Left lung (tissue), 10 donors: ENCODE data around the gene KCMF1. TPM values are rescaled to one million over a fixed set of nuclear protein-coding genes. Genes with fewer than 3 reads are reported as not detected.

Experiments used
- ATAC-seq: fragments of 200-7000 bp; cut with Tn5 transposase; one replicate; pipeline ENCODE4 v1.9.1; 2020; ENCODE audit warnings: moderate library complexity
- DNase-seq, 4 donors: peaks; one replicate each; pipeline ENCODE4 v3.0.0-alpha.2; 2013 to 2020
- H3K27ac ChIP-seq, 2 donors: fragments of 200-600 bp; sonication (generic) in 1 of 2; one replicate each; pipeline versions ENCODE4 v1.5.0 to v1.8.0; 2020 to 2021
- H3K27me3 ChIP-seq, 2 donors: fragments of 200-600 bp; sonication (generic) in 1 of 2; one replicate each; pipeline versions ENCODE4 v1.5.0 to v1.8.0; 2020 to 2021
- H3K36me3 ChIP-seq, 2 donors: fragments of 200-600 bp; sonication (generic) in 1 of 2; one replicate each; pipeline versions ENCODE4 v1.5.0 to v1.8.0; 2020 to 2021
- H3K4me1 ChIP-seq, 2 donors: fragments of 200-600 bp; one replicate each; pipeline ENCODE4 v1.8.0; 2021
- H3K4me3 ChIP-seq, 2 donors: fragments of 200-600 bp; sonication (generic) in 1 of 2; one replicate each; pipeline versions ENCODE4 v1.5.0 to v1.8.0; 2020 to 2021; ENCODE audit warnings: mild to moderate bottlenecking in 1 of 2
- H3K9me3 ChIP-seq, 2 donors: fragments of 200-600 bp; sonication (generic) in 1 of 2; one replicate each; pipeline versions ENCODE4 v1.5.0 to v1.8.0; 2020 to 2021
- intact Hi-C, 2 donors: fragments of 100-400 bp; cut with DNase I; formaldehyde crosslinking; loops; one replicate each; pipeline versions ENCODE4 v1.11.2 to v1.14.2; 2022
- polyA plus RNA-seq, 6 donors: library from polyadenylated mRNA; unstranded; fragments of 120-200 nt; gene quantifications; one replicate each; pipeline ENCODE4 v1.2.1, GENCODE V29; 2013; ENCODE audit not compliant: insufficient read length in 6 of 6
- total RNA-seq, 2 donors: library from RNA; stranded (reverse); fragmentation: NEBNext Ultra II Directional; extraction: Animal tissue kit (Norgen Biotek cat#: 25700); gene quantifications; one replicate each; pipeline ENCODE4 v1.2.1, GENCODE V29; 2021
- TF ChIP-seq, protein P1 (sequence below), 2 donors: fragments of 200-600 bp; sonication (generic) in 1 of 2; IDR thresholded peaks; one replicate each; pipeline versions ENCODE4 v1.5.0 to v1.8.0; 2021; ENCODE audit warnings: antibody characterized with exemption in 2 of 2
- donor health status: DM: no; HTN: yes; CAD: no.
- donor health status: DM: no; HTN: no; CAD: no.

KCMF1 gene
- total and polyA plus RNA-seq, 8 donors = 40.1 to 87.1 (median 50.0) TPM

GRCh38 chr2:84995826-84996225 lies 24.9 kb downstream of the KCMF1 start:
- ATAC-seq (no peak), DNase-seq (no peak)
- H3K4me3 ChIP-seq = no peak overlapping the region
- no peaks in the 10 kb centered on the region for H3K27me3 ChIP-seq
- peaks cover 0 to 52% of the 10 kb centered on the region in 2 donors for H3K4me1 ChIP-seq
- no peaks in the 10 kb centered on the region for H3K36me3 ChIP-seq
- no peak overlapping the region for H3K27ac ChIP-seq
- TF ChIP-seq, protein P1, sequence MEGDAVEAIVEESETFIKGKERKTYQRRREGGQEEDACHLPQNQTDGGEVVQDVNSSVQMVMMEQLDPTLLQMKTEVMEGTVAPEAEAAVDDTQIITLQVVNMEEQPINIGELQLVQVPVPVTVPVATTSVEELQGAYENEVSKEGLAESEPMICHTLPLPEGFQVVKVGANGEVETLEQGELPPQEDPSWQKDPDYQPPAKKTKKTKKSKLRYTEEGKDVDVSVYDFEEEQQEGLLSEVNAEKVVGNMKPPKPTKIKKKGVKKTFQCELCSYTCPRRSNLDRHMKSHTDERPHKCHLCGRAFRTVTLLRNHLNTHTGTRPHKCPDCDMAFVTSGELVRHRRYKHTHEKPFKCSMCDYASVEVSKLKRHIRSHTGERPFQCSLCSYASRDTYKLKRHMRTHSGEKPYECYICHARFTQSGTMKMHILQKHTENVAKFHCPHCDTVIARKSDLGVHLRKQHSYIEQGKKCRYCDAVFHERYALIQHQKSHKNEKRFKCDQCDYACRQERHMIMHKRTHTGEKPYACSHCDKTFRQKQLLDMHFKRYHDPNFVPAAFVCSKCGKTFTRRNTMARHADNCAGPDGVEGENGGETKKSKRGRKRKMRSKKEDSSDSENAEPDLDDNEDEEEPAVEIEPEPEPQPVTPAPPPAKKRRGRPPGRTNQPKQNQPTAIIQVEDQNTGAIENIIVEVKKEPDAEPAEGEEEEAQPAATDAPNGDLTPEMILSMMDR (IDR thresholded peaks at IDR 0.05) = no peak
- no peaks in the 10 kb centered on the region for H3K9me3 ChIP-seq
- intact Hi-C loops = no loop called here

GRCh38 chr2:84996909-84997308 lies 25.9 kb downstream of the KCMF1 start:
- Histone ChIP-seq H3K4me3 (no peak overlapping the region), H3K4me1 (peaks cover 3 to 45% of the 10 kb centered on the region in 2 donors), H3K27me3 (no peaks in the 10 kb centered on the region), H3K36me3 (no peaks in the 10 kb centered on the region), H3K9me3 (no peaks in the 10 kb centered on the region), H3K27ac (no peak overlapping the region)
- no peak for ATAC-seq
- DNase-seq = no peak
- intact Hi-C loops = no loop called here
- TF ChIP-seq, protein P1 (IDR thresholded peaks at IDR 0.05) = no peak

DNA sequence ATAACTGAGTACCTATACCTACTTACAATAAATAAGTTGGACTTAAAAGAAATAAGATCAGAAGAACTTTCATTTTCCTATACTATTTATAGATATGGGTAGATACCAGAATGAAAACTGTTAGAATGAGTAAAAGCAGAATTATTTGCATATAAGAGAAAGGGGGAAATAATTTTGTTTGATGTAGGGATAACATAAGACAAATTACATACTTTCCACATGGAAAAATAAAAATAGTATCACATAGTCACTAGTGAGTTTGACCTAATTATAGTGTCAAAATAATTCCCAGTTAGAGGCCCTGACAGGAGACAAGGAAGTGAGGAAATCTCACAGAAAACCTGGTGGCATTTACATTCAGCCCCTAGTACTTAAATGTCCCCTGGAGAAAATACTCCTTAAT lies 28.6 kb downstream of the KCMF1 start:
- peaks cover 3 to 51% of the 10 kb centered on the region in 2 donors for H3K4me1 ChIP-seq
- no peak for ATAC-seq
- intact Hi-C loops = no loop called here

GRCh38 chr2:85001595-85001994 lies 30.6 kb downstream of the KCMF1 start:
- no peak overlapping the region for H3K27ac ChIP-seq
- H3K9me3 ChIP-seq = no peaks in the 10 kb centered on the region
- H3K4me3 ChIP-seq = no peak overlapping the region
- DNase-seq = no peak
- TF ChIP-seq, protein P1 (IDR thresholded peaks at IDR 0.05) = no peak
- no peaks in the 10 kb centered on the region for H3K36me3 ChIP-seq
- ATAC-seq = no peak
- intact Hi-C loops = no loop called here
- H3K27me3 ChIP-seq = no peaks in the 10 kb centered on the region
- H3K4me1 ChIP-seq = peaks cover 3 to 56% of the 10 kb centered on the region in 2 donors

More for the DNA sequence above, 28.6 kb downstream of the KCMF1 start:
- H3K27me3 ChIP-seq = no peaks in the 10 kb centered on the region
- H3K9me3 ChIP-seq = no peaks in the 10 kb centered on the region
- DNase-seq = no peak
- TF ChIP-seq, protein P1 (IDR thresholded peaks at IDR 0.05) = no peak
- H3K27ac ChIP-seq = no peak overlapping the region
- H3K4me3 ChIP-seq = no peak overlapping the region
- H3K36me3 ChIP-seq = no peaks in the 10 kb centered on the region

DNA sequence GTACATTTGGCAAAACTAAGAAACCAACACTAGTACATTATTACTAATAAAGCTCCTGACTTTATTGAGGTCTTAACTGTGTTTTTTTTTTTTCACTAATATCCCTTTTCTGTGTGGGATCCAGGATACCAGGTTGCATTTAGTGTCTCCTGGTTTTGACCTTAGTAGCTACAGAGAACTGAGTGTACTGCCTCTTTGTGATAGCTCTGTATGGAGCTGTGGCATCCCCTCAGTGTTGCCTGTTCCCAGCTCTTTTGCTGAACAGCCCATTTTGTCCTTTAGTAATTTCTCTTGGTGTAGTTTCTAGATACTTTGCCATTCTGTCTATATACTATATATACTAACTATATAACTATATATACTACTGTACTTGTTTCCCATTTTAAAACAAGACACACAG lies 31.6 kb downstream of the KCMF1 start:
- ATAC-seq (no peak), DNase-seq (no peak)
- no peaks in the 10 kb centered on the region for H3K27me3 ChIP-seq
- H3K9me3 ChIP-seq = no peaks in the 10 kb centered on the region
- no peak overlapping the region for H3K4me3 ChIP-seq
- intact Hi-C loops = no loop called here
- peaks cover 3 to 48% of the 10 kb centered on the region in 2 donors for H3K4me1 ChIP-seq
- TF ChIP-seq, protein P1 (IDR thresholded peaks at IDR 0.05) = no peak
- no peak overlapping the region for H3K27ac ChIP-seq
- peaks cover 0 to 4% of the 10 kb centered on the region in 2 donors for H3K36me3 ChIP-seq
